Neural cell (in vitro differentiated cells): ENCODE measurements around the gene SYNGR1. TPM values are rescaled to one million over a fixed set of nuclear protein-coding genes. Genes with fewer than 3 reads are reported as not detected.
"Not testable (repeated sequence)": the region's sequence is repeated elsewhere in the genome, so short reads cannot be mapped to it uniquely, and the experiment has no call there.

Experiments
- H2AFZ ChIP-seq: fragments of 200-600, 300-800 bp; sonication (generic), shearing (Covaris generic); 2 replicates; pipeline ENCODE4 v1.6.0; 2014; ENCODE audit warnings: low read depth, mild to moderate bottlenecking, antibody characterized with exemption, low read length, moderate library complexity
- H3F3A ChIP-seq: fragments of 200-600 bp; shearing (Covaris generic); 2 replicates; pipeline ENCODE4 v1.6.1; 2016; ENCODE audit warnings: mild to moderate bottlenecking, moderate library complexity, mixed read lengths, antibody characterized with exemption, low read length; ENCODE audit not compliant: insufficient read depth, poor library complexity, severe bottlenecking
- H3K27ac ChIP-seq: fragments of 200-600, 300-800 bp; sonication (generic), shearing (Covaris generic); 2 replicates; pipeline ENCODE4 v1.5.1; 2014; ENCODE audit warnings: mild to moderate bottlenecking, low read length, moderate library complexity
- H3K27me3 ChIP-seq: fragments of 300-800, 200-600 bp; sonication (generic), shearing (Covaris generic); 2 replicates; pipeline ENCODE4 v1.6.0; 2014; ENCODE audit warnings: mild to moderate bottlenecking, low read depth, low read length, moderate library complexity; ENCODE audit not compliant: insufficient read depth
- H3K36me3 ChIP-seq: fragments of 300-800, 200-600 bp; sonication (generic), shearing (Covaris generic); 2 replicates; pipeline ENCODE4 v1.5.1; 2014; ENCODE audit warnings: mild to moderate bottlenecking, antibody characterized with exemption, low read length, moderate library complexity; ENCODE audit not compliant: insufficient read depth
- H3K4me2 ChIP-seq: fragments of 300-800, 200-600 bp; sonication (generic), shearing (Covaris generic); 2 replicates; pipeline ENCODE4 v1.6.0; 2014; ENCODE audit warnings: mild to moderate bottlenecking, low read length
- H3K4me3 ChIP-seq: fragments of 300-800, 200-600 bp; sonication (generic), shearing (Covaris generic); 2 replicates; pipeline ENCODE4 v1.5.1; 2014; ENCODE audit warnings: mild to moderate bottlenecking, low read length, moderate library complexity
- H3K79me2 ChIP-seq: fragments of 200-600 bp; shearing (Covaris generic); replicated peaks from 2 replicates; pipeline ENCODE4 v1.6.0; 2014; ENCODE audit warnings: mild to moderate bottlenecking, low read length, moderate library complexity; ENCODE audit not compliant: insufficient read depth
- H3K9ac ChIP-seq: fragments of 300-800, 200-600 bp; sonication (generic), shearing (Covaris generic); 2 replicates; pipeline ENCODE4 v1.6.1; 2016; ENCODE audit warnings: mild to moderate bottlenecking, low read length, mixed read lengths
- H3K9me2 ChIP-seq: fragments of 200-600 bp; shearing (Covaris generic); 2 replicates; pipeline ENCODE4 v1.6.1; 2016; ENCODE audit warnings: mild to moderate bottlenecking, low read length, mixed read lengths; ENCODE audit not compliant: insufficient read depth
- H3K9me3 ChIP-seq: fragments of 200-600, 300-800 bp; sonication (generic), shearing (Covaris generic); 2 replicates; pipeline ENCODE4 v1.6.1; 2016; ENCODE audit warnings: mild to moderate bottlenecking, mixed run types, low read length, moderate library complexity, mixed read lengths
- H4K20me1 ChIP-seq: fragments of 200-600 bp; shearing (Covaris generic); 2 replicates; pipeline ENCODE4 v1.6.1; 2016; ENCODE audit warnings: mild to moderate bottlenecking, mixed run types; ENCODE audit not compliant: insufficient read depth
- CTCF ChIP-seq: fragments of 450-650 bp; IDR thresholded peaks from 2 replicates; pipeline ENCODE4 v1.5.1; 2014; ENCODE audit warnings: antibody characterized with exemption, mild to moderate bottlenecking, moderate library complexity; ENCODE audit not compliant: poor library complexity, severe bottlenecking
- EP300 ChIP-seq: fragments of 450-650 bp; conservative IDR thresholded peaks from 2 replicates; pipeline ENCODE4 v1.6.1; 2014; ENCODE audit warnings: antibody characterized with exemption, mild to moderate bottlenecking, moderate library complexity; ENCODE audit not compliant: poor library complexity, severe bottlenecking
- EZH2 ChIP-seq: fragments of 200-600, 300-800 bp; shearing (Covaris generic), sonication (generic); IDR thresholded peaks from 2 replicates; pipeline ENCODE4 v1.6.1; 2014; ENCODE audit warnings: antibody characterized with exemption, low read length, borderline replicate concordance, mild to moderate bottlenecking; ENCODE audit not compliant: insufficient read depth, poor library complexity, severe bottlenecking
- MXI1 ChIP-seq: fragments of 450-650 bp; conservative IDR thresholded peaks from 2 replicates; pipeline ENCODE4 v1.6.1; 2014; ENCODE audit warnings: antibody characterized with exemption, mild to moderate bottlenecking; ENCODE audit not compliant: poor library complexity, severe bottlenecking
- POLR2AphosphoS5 ChIP-seq: IDR thresholded peaks from 2 replicates; pipeline ENCODE4 v1.6.1; 2012
- RAD21 ChIP-seq: fragments of 450-650 bp; conservative IDR thresholded peaks from 2 replicates; pipeline ENCODE4 v1.6.1; 2014; ENCODE audit warnings: antibody characterized with exemption, mild to moderate bottlenecking, moderate library complexity
- SMC3 ChIP-seq: fragments of 450-650 bp; conservative IDR thresholded peaks from 2 replicates; pipeline ENCODE4 v1.6.1; 2014; ENCODE audit warnings: antibody characterized with exemption, mild to moderate bottlenecking, moderate library complexity; ENCODE audit not compliant: poor library complexity
- TAF1 ChIP-seq: IDR thresholded peaks from 2 replicates; pipeline ENCODE4 v1.6.1; 2012; ENCODE audit warnings: low read depth
- polyA plus RNA-seq: library from polyadenylated mRNA; depleted of rRNA; stranded (reverse); fragments of >200 nt; gene quantifications from 2 replicates; pipeline ENCODE4 v1.2.3, GENCODE V29; 2014
- TF ChIP-seq, protein P1 (sequence below): IDR thresholded peaks from 2 replicates; pipeline ENCODE4 v1.6.1; 2012; ENCODE audit warnings: borderline replicate concordance

The SYNGR1 gene
- polyA plus RNA-seq, 1 donor from 2014 or later: 68.4 TPM

DNA sequence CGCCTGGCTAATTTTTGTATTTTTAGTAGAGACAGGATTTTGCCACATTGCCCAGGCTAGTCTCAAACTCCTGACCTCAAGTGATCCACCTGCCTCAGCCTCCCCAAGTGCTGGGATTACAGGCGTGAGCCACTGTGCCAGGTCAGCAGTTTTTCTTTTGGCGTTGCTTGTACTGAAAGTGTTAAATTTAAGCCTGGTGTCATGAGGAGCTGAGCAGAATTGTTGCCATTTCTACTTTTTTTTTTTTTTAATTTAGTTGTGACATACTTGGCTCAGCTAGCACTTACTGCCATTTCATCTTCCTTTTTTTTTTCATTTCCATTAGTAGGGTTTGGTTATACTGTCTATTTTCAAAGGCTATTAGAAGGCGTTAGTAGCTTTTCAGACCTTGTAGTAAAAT lies 60.5 kb downstream of the SYNGR1 start:
- H3K27ac ChIP-seq: no peak overlapping the region

GRCh38 chr22:39411828-39412365 lies 62.1 kb downstream of the SYNGR1 start:
- H4K20me1 ChIP-seq, H3K27ac ChIP-seq, H3K9me2 ChIP-seq, H3K9me3 ChIP-seq, H3K4me3 ChIP-seq, H3K4me2 ChIP-seq, H3K9ac ChIP-seq, H3K79me2 ChIP-seq, H2AFZ ChIP-seq, H3F3A ChIP-seq, H3K27me3 ChIP-seq, H3K36me3 ChIP-seq: not testable (repeated sequence)

More for the DNA sequence above, 60.5 kb downstream of the SYNGR1 start:
- Histone ChIP-seq H3K79me2 (peaks cover 5% of the 10 kb centered on the region), H3F3A (no peaks in the 10 kb centered on the region), H3K9me2 (no peaks in the 10 kb centered on the region), H3K9me3 (no peaks in the 10 kb centered on the region), H3K4me2 (no peak overlapping the region), H2AFZ (no peak overlapping the region), H4K20me1 (no peaks in the 10 kb centered on the region), H3K9ac (no peak overlapping the region), H3K4me3 (no peak overlapping the region), H3K27me3 (no peaks in the 10 kb centered on the region), H3K36me3 (no peaks in the 10 kb centered on the region)
- no peak for TF ChIP-seq EP300
- TF ChIP-seq SMC3: no peak
- no peak for TF ChIP-seq MXI1
- TF ChIP-seq RAD21: no peak
- no peak for TF ChIP-seq EZH2
- TF ChIP-seq TAF1: no peak
- TF ChIP-seq, protein P1, sequence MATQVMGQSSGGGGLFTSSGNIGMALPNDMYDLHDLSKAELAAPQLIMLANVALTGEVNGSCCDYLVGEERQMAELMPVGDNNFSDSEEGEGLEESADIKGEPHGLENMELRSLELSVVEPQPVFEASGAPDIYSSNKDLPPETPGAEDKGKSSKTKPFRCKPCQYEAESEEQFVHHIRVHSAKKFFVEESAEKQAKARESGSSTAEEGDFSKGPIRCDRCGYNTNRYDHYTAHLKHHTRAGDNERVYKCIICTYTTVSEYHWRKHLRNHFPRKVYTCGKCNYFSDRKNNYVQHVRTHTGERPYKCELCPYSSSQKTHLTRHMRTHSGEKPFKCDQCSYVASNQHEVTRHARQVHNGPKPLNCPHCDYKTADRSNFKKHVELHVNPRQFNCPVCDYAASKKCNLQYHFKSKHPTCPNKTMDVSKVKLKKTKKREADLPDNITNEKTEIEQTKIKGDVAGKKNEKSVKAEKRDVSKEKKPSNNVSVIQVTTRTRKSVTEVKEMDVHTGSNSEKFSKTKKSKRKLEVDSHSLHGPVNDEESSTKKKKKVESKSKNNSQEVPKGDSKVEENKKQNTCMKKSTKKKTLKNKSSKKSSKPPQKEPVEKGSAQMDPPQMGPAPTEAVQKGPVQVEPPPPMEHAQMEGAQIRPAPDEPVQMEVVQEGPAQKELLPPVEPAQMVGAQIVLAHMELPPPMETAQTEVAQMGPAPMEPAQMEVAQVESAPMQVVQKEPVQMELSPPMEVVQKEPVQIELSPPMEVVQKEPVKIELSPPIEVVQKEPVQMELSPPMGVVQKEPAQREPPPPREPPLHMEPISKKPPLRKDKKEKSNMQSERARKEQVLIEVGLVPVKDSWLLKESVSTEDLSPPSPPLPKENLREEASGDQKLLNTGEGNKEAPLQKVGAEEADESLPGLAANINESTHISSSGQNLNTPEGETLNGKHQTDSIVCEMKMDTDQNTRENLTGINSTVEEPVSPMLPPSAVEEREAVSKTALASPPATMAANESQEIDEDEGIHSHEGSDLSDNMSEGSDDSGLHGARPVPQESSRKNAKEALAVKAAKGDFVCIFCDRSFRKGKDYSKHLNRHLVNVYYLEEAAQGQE: no peak
- no peak for TF ChIP-seq CTCF
- TF ChIP-seq POLR2AphosphoS5: no peak

DNA sequence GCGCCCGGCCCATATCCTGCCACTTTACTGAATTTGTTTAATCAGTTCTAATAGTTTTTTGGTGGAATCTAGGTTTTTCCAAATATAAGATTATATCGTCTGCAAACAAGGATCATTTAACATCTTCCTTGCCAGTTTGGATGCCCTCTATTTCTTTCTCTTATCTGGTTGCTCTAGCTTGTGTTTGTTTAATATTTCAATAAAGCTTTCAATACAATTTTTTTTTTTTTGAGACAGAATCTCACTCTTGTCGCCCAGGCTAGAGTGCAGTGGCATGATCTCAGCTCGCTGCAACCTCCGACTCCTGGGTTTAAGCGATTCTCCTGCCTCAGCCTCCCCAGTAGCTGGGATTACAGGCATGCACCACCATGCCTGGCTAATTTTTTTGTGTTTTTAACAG lies 63.4 kb downstream of the SYNGR1 start:
- H3K4me2 ChIP-seq, H4K20me1 ChIP-seq, H3K36me3 ChIP-seq, H3K9me2 ChIP-seq, H3K9ac ChIP-seq, H3K79me2 ChIP-seq, H2AFZ ChIP-seq, H3K4me3 ChIP-seq, H3K9me3 ChIP-seq, H3K27ac ChIP-seq, H3F3A ChIP-seq, H3K27me3 ChIP-seq: not testable (repeated sequence)
